Right atrium auricular region (tissue), 2 donors: ENCODE data around the gene MAIP1. TPM values are rescaled to one million over a fixed set of nuclear protein-coding genes. Genes with fewer than 3 reads are reported as not detected.

Experiments used
- DNase-seq: peaks from one replicate; pipeline ENCODE4 v3.0.0-alpha.2; 2019; ENCODE audit warnings: low spot score
- H3K27ac ChIP-seq, 2 donors: fragments of 200-600 bp; sonication (generic); 1 replicate in 1 of 2; 2 replicates in 1 of 2; pipeline ENCODE4 v1.5.1; 2016 to 2019
- H3K27me3 ChIP-seq, 2 donors: fragments of 200-600 bp; sonication (generic); one replicate each; pipeline versions ENCODE4 v1.5.1 to v1.6.0; 2017 to 2019
- H3K36me3 ChIP-seq: fragments of 200-600 bp; sonication (generic); one replicate; pipeline ENCODE4 v1.5.1; 2016
- H3K4me1 ChIP-seq, 2 donors: fragments of 200-600 bp; sonication (generic); one replicate each; pipeline versions ENCODE4 v1.5.1 to v1.6.0; 2017 to 2019
- H3K4me3 ChIP-seq, 2 donors: fragments of 200-600 bp; sonication (generic); 1 replicate in 1 of 2; 2 replicates in 1 of 2; pipeline ENCODE4 v1.5.1; 2017 to 2019; ENCODE audit warnings: mild to moderate bottlenecking in 1 of 2, moderate library complexity in 1 of 2
- H3K9me3 ChIP-seq, 2 donors: fragments of 200-600 bp; sonication (generic); one replicate each; pipeline ENCODE4 v1.5.1; 2019
- total RNA-seq, 2 donors: library from RNA; depleted of rRNA; stranded (reverse); fragments of >200 nt; gene quantifications; one replicate each; pipeline ENCODE4 v1.1.0, GENCODE V29; 2016
- TF ChIP-seq, protein P1 (sequence below), 2 donors: fragments of 200-600 bp; sonication (generic); IDR thresholded peaks; one replicate each; pipeline ENCODE4 v1.5.1; 2019; ENCODE audit warnings: antibody characterized with exemption in 2 of 2

Gene MAIP1
- total RNA-seq, 2 donors from 2014 or later: 11.0 to 18.2 TPM

DNA sequence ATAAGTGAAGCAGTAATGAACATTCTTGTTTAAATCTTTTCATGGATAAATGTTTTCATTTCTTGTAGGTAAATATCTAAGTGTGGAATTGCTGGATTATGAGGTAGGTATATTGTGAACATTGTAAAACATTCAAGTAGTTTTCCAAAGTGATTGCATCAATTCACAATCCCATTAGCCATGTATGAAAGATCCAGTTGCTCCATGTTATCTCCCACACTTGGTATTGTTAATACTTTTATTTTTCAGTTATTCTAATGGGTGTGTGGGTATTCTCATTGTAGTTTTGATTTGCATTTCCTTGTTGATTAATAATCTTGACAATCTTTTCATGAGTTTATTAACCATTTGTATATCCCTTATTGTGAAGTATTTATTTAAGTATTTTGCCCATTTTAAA is 50.3 kb downstream of the MAIP1 start:
- no peaks in the 10 kb centered on the region for H3K4me1 ChIP-seq
- H3K36me3 ChIP-seq: no peaks in the 10 kb centered on the region
- H3K27ac ChIP-seq: no peak overlapping the region
- H3K4me3 ChIP-seq: no peak overlapping the region
- no peaks in the 10 kb centered on the region for H3K27me3 ChIP-seq
- DNase-seq: no peak
- H3K9me3 ChIP-seq: no peaks in the 10 kb centered on the region
- TF ChIP-seq, protein P1, sequence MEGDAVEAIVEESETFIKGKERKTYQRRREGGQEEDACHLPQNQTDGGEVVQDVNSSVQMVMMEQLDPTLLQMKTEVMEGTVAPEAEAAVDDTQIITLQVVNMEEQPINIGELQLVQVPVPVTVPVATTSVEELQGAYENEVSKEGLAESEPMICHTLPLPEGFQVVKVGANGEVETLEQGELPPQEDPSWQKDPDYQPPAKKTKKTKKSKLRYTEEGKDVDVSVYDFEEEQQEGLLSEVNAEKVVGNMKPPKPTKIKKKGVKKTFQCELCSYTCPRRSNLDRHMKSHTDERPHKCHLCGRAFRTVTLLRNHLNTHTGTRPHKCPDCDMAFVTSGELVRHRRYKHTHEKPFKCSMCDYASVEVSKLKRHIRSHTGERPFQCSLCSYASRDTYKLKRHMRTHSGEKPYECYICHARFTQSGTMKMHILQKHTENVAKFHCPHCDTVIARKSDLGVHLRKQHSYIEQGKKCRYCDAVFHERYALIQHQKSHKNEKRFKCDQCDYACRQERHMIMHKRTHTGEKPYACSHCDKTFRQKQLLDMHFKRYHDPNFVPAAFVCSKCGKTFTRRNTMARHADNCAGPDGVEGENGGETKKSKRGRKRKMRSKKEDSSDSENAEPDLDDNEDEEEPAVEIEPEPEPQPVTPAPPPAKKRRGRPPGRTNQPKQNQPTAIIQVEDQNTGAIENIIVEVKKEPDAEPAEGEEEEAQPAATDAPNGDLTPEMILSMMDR (IDR thresholded peaks at IDR 0.05): no peak

DNA sequence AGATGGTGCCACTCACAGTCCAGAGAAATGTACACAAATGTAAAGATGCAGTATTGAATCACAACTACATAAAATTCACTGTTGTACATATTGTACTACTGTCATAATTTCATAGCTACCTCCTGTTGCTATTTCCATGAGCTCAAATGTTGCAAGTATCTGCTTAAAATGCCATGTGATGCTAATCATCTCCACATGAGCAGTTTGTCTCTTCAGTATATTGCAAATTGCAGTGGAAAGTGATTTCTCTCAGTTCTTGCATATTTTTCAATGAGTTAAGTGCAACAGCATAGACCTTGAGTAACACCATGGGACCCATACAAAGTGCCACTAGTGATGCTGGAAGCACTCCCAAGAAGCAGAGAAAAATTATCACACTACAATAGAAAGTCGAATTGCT is 51.9 kb downstream of the MAIP1 start:
- H3K4me3 ChIP-seq: no peak overlapping the region
- TF ChIP-seq, protein P1 (IDR thresholded peaks at IDR 0.05): no peak
- H3K4me1 ChIP-seq: no peaks in the 10 kb centered on the region
- DNase-seq: no peak
- no peaks in the 10 kb centered on the region for H3K36me3 ChIP-seq
- H3K27ac ChIP-seq: no peak overlapping the region
- no peaks in the 10 kb centered on the region for H3K9me3 ChIP-seq
- H3K27me3 ChIP-seq: no peaks in the 10 kb centered on the region

DNA sequence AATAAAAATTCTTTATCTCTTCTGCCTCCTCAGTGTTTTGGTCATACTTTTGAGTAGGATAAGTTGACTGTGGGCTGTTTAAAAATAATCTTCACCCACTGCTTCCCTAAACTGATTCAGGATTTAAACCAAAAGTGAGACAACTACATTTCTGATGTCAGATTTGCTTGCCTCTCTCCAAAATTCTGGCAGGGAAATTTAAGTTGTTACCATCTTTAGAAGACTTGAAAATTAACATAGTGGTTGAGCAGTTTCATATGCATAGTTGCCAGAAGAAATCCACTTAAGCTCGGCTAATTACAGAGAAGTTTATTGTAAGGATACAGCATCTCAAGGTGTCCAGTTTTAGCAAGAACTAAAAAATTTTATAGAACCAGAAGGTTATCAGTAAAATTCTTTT is 57.0 kb downstream of the MAIP1 start:
- H3K4me1 ChIP-seq: no peaks in the 10 kb centered on the region
- H3K27me3 ChIP-seq: no peaks in the 10 kb centered on the region
- no peak for DNase-seq
- no peaks in the 10 kb centered on the region for H3K9me3 ChIP-seq
- no peak overlapping the region for H3K27ac ChIP-seq
- H3K4me3 ChIP-seq: no peak overlapping the region
- TF ChIP-seq, protein P1 (IDR thresholded peaks at IDR 0.05): no peak
- no peaks in the 10 kb centered on the region for H3K36me3 ChIP-seq

Other genes starting within 250 kb of the MAIP1 start
- 1 to 10 TPM; 2.8 to 3.5 TPM for gene FTCDNL1, start 104.4 kb upstream of the MAIP1 start, total RNA-seq
- 1 to 10 TPM; 8.0 to 9.5 TPM for gene C2orf69, start 44.3 kb upstream of the MAIP1 start, total RNA-seq
- gene TYW5, start 91 bp upstream of the MAIP1 start, total RNA-seq: 1 to 10 TPM; 1.9 to 3.3 TPM